MM.1S (cell line): ENCODE measurements around the gene SEC24C.

Experiments used
- EZH2 ChIP-seq: fragments of 300-600 bp; sonication (generic); optimal IDR thresholded peaks from 2 replicates; pipeline ENCODE3; 2017; ENCODE audit warnings: low read depth, mild to moderate bottlenecking, antibody characterized with exemption, low read length, mixed read lengths
- EZH2phosphoT487 ChIP-seq: fragments of 300-600 bp; sonication (generic); IDR thresholded peaks from 2 replicates; pipeline ENCODE4 v1.6.1; 2018; ENCODE audit warnings: antibody characterized with exemption, low read length
- TF ChIP-seq, protein P1 (sequence below): fragments of 300-600 bp; sonication (generic); IDR thresholded peaks from 2 replicates; pipeline ENCODE4 v1.5.1; 2016; ENCODE audit warnings: antibody characterized with exemption, low read length, mixed read lengths

GRCh38 chr10:73819081-73819480 lies 74.9 kb downstream of the SEC24C start:
- TF ChIP-seq, protein P1, sequence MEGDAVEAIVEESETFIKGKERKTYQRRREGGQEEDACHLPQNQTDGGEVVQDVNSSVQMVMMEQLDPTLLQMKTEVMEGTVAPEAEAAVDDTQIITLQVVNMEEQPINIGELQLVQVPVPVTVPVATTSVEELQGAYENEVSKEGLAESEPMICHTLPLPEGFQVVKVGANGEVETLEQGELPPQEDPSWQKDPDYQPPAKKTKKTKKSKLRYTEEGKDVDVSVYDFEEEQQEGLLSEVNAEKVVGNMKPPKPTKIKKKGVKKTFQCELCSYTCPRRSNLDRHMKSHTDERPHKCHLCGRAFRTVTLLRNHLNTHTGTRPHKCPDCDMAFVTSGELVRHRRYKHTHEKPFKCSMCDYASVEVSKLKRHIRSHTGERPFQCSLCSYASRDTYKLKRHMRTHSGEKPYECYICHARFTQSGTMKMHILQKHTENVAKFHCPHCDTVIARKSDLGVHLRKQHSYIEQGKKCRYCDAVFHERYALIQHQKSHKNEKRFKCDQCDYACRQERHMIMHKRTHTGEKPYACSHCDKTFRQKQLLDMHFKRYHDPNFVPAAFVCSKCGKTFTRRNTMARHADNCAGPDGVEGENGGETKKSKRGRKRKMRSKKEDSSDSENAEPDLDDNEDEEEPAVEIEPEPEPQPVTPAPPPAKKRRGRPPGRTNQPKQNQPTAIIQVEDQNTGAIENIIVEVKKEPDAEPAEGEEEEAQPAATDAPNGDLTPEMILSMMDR, result no peak
- no peak for TF ChIP-seq EZH2
- TF ChIP-seq EZH2phosphoT487, result no peak
